ENCODE data around the gene HOXC6. TPM values are rescaled to one million over a fixed set of nuclear protein-coding genes. Genes with fewer than 3 reads are reported as not detected.

Gene HOXC6
- total and polyA plus RNA-seq, 9 of the 15 experiments (the other 6 are each of a cell fraction or from before 2014, with no cell fraction given), result 0.06 to 4.0 (median 1.4) TPM

DNA sequence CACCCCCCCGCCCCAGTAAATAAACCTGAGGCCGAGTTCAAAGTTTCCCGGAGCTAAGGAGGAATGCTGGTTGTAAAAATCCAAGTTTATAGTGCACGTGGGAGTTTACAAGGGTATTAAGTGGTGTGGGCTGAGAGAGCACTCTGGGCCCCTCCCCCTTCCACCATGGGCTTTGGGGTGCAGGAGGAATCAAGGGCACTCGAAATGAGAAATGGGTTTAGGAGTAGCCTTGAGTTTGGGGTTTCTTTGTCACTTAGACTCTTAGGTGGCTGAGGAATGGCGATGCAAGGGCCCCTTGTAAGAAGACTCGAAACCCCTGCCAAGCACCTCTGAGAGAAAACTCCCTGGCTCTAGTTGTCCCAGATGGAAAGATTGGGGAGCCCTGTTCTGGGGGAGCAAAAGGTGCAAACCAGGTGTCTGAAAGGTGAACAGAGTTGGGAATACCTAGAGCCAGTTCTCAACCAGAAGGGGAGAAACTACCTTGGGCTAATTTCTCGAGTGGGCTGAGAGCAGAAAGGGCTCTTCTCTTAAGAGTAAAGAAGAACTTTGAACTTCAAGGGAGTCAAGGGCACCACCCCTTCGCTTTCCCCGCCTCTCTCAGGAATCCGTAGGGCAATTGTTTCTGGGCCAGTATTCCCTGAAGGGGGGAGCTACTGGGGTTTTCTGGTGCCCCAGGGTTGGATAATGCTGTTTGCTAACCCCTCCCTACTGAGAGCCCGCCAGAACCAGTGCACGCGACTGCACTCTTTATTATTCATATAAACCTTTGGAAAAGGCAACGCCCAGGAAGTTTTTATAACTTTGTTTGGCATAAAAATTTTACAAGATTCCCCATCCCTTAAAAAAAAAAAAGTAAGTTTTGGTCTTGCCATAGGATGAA is 49.5 kb upstream of the HOXC6 start:
- H3K36me3 ChIP-seq (ENCODE audit: control insufficient read depth, insufficient read depth, low read length), result no peaks in the 10 kb centered on the region
- no peaks in the 10 kb centered on the region for H3K9me1 ChIP-seq (ENCODE audit: control insufficient read depth, insufficient read depth, low read length)
- H3K4me2 ChIP-seq (ENCODE audit: insufficient read depth, low read length), result no peak overlapping the region
- peaks cover 37 to 51% of the 10 kb centered on the region in 2 experiments for H3K27me3 ChIP-seq (ENCODE audit: control insufficient read depth in 2 of 2, insufficient read depth in 2 of 2, low read length in 2 of 2)
- ChIA-PET CTCF (ENCODE audit: low intra/inter-chr PET ratio) (interaction anchor here (0.6 kb wide), 1 partner anchor 186 kb away, joined by 3 read pairs; no protein-coding TSS in a partner anchor), POLR2A (no interaction called here)
- H2AFZ ChIP-seq (ENCODE audit: low read depth, low read length), result peak overlapping the region; percentile 32; the same call in 1 of the 2 replicates
- H4K20me1 ChIP-seq (replicated peaks; ENCODE audit: control insufficient read depth, insufficient read depth, low read length), result no peaks in the 10 kb centered on the region; the same call in 1 of the 2 replicates
- intact Hi-C loops (cut with micrococcal nuclease) (no loop called here), in situ Hi-C loops (cut with MboI) (no loop called here)
- ATAC-seq, result no peak
- TF ChIP-seq DACH1 (IDR thresholded peaks at IDR 0.05; ENCODE audit: partially characterized antibody) (no peak), SMAD1 (IDR thresholded peaks at IDR 0.05; ENCODE audit: low read depth, low read length, partially characterized antibody) (no peak), ESRRB (CRISPR knock-in tag; IDR thresholded peaks at IDR 0.05; ENCODE audit: borderline replicate concordance) (no peak), ELF1 (tag; IDR thresholded peaks at IDR 0.05) (0 out of 2 replicates have a peak, but pooled peaks have one; percentile 3)
- FAIRE-seq, result no peak
- no peak overlapping the region for H3K27ac ChIP-seq (ENCODE audit: extremely low read depth, low read depth, low read length)
- peaks cover 2 to 21% of the 10 kb centered on the region in 2 experiments; a peak in 2 of 5 replicates for H3K4me1 ChIP-seq (replicated peaks in 1 of 2; ENCODE audit: control insufficient read depth in 2 of 2, insufficient read depth in 2 of 2, low read length in 2 of 2)
- no peaks in the 10 kb centered on the region for H3K79me2 ChIP-seq (ENCODE audit: control insufficient read depth, insufficient read depth, low read length)
- H3K9ac ChIP-seq (ENCODE audit: insufficient read depth in 1 of 2, low read depth in 2 of 2, low read length in 2 of 2), result no peak overlapping the region
- no peaks in the 10 kb centered on the region for H3K9me3 ChIP-seq (replicated peaks; ENCODE audit: control insufficient read depth, insufficient read depth, low read depth, low read length)
- 13% methylated on average over 15 of the region's 15 CpGs for WGBS (ENCODE audit: insufficient coverage, low coverage, missing lambda C conversion rate)
- BruUV-seq (replicated peaks), result no TSS peak
- no peak for DNase-seq (ENCODE audit: extremely low read depth in 1 of 4, low spot score in 3 of 4)
- H3K4me3 ChIP-seq, result no peak overlapping the region
